DND-41 (cell line): ENCODE results near the gene TMPRSS4.

Experiments used
- ATAC-seq: fragments of 200-7000 bp; cut with Tn5 transposase; 3 replicates; pipeline ENCODE4 v1.9.1; 2021; ENCODE audit warnings: low read depth; ENCODE audit not compliant: insufficient read depth
- DNase-seq: peaks from one replicate; pipeline ENCODE4 v3.0.0-alpha.2; 2020
- H2AFZ ChIP-seq: 2 replicates; pipeline ENCODE4 v1.6.0; 2012; ENCODE audit warnings: low read depth, low read length
- H3K27ac ChIP-seq: 2 replicates; pipeline ENCODE4 v1.5.1; 2012; ENCODE audit warnings: low read length, inconsistent platforms
- H3K27me3 ChIP-seq: fragments of 200-600 bp; sonication (generic); 2 replicates; pipeline ENCODE4 v1.6.0; 2012; ENCODE audit warnings: low read length, mild to moderate bottlenecking, inconsistent platforms; ENCODE audit not compliant: insufficient read depth, poor library complexity
- H3K36me3 ChIP-seq: 2 replicates; pipeline ENCODE4 v1.5.1; 2012; ENCODE audit warnings: low read length, inconsistent platforms; ENCODE audit not compliant: insufficient read depth
- H3K4me1 ChIP-seq: 2 replicates; pipeline ENCODE4 v1.5.1; 2012; ENCODE audit warnings: mild to moderate bottlenecking, low read length; ENCODE audit not compliant: insufficient read depth
- H3K4me2 ChIP-seq: 2 replicates; pipeline ENCODE4 v1.6.0; 2012; ENCODE audit warnings: mild to moderate bottlenecking, moderate library complexity, low read length, inconsistent platforms; ENCODE audit not compliant: insufficient read depth
- H3K4me3 ChIP-seq, 2 experiments: fragments of 200-600 bp in 1 of 2; shearing (Covaris generic) in 1 of 2; 2 replicates each; pipeline ENCODE4 v1.5.1; 2012 to 2016; ENCODE audit warnings: inconsistent platforms in 2 of 2, low read length in 2 of 2, mild to moderate bottlenecking in 2 of 2, low read depth in 1 of 2, moderate library complexity in 1 of 2
- H3K79me2 ChIP-seq: 2 replicates; pipeline ENCODE4 v1.6.0; 2012; ENCODE audit warnings: low read length, inconsistent platforms; ENCODE audit not compliant: insufficient read depth
- H3K9ac ChIP-seq: 2 replicates; pipeline ENCODE4 v1.6.0; 2012; ENCODE audit warnings: low read depth, mild to moderate bottlenecking, inconsistent platforms, low read length, moderate library complexity
- H3K9me3 ChIP-seq: 2 replicates; pipeline ENCODE4 v1.5.1; 2012; ENCODE audit warnings: low read length, moderate library complexity, mild to moderate bottlenecking, inconsistent platforms; ENCODE audit not compliant: insufficient read depth, severe bottlenecking
- H4K20me1 ChIP-seq: 2 replicates; pipeline ENCODE4 v1.6.0; 2012; ENCODE audit warnings: low read length; ENCODE audit not compliant: insufficient read depth
- CTCF ChIP-seq: IDR thresholded peaks from 2 replicates; pipeline ENCODE4 v1.5.1; 2012; ENCODE audit warnings: borderline replicate concordance, low read length, moderate library complexity, mild to moderate bottlenecking; ENCODE audit not compliant: poor library complexity, severe bottlenecking; ENCODE audit errors: extremely low read depth
- EZH2 ChIP-seq: IDR thresholded peaks from 3 replicates; pipeline ENCODE4 v1.6.1; 2012; ENCODE audit warnings: borderline replicate concordance, low read depth, mild to moderate bottlenecking, moderate library complexity, low read length, inconsistent platforms; ENCODE audit not compliant: severe bottlenecking

TMPRSS4 gene

GRCh38 chr11:118057251-118058145 lies 19.4 kb upstream of the TMPRSS4 start:
- Histone ChIP-seq H3K4me3 (no peak overlapping the region), H3K27ac (no peak overlapping the region), H3K9me3 (no peaks in the 10 kb centered on the region), H2AFZ (no peak overlapping the region), H3K36me3 (no peaks in the 10 kb centered on the region), H3K79me2 (no peaks in the 10 kb centered on the region), H3K9ac (no peak overlapping the region), H3K4me2 (no peak overlapping the region), H4K20me1 (no peaks in the 10 kb centered on the region), H3K27me3 (no peaks in the 10 kb centered on the region), H3K4me1 (peaks cover 2% of the 10 kb centered on the region; the same call in 1 of the 2 replicates)
- TF ChIP-seq EZH2: no peak
- no peak for TF ChIP-seq CTCF
- no peak for ATAC-seq
- no peak for DNase-seq

- no peaks in the 10 kb centered on the region; the same call in 1 of the 2 replicates for H3K4me1 ChIP-seq
- no peak overlapping the region for H3K9ac ChIP-seq
- ATAC-seq (no peak), DNase-seq (no peak)
- no peaks in the 10 kb centered on the region for H3K9me3 ChIP-seq
- no peak overlapping the region for H2AFZ ChIP-seq
- no peak overlapping the region for H3K4me2 ChIP-seq
- no peaks in the 10 kb centered on the region for H3K79me2 ChIP-seq
- no peak overlapping the region for H3K27ac ChIP-seq
- no peaks in the 10 kb centered on the region for H3K36me3 ChIP-seq
- TF ChIP-seq EZH2: no peak
- no peak for TF ChIP-seq CTCF
- H4K20me1 ChIP-seq: no peaks in the 10 kb centered on the region
- no peak overlapping the region for H3K4me3 ChIP-seq
- H3K27me3 ChIP-seq: no peaks in the 10 kb centered on the region
Measured at GRCh38 chr11:118058311-118059245, 18.3 kb upstream of the TMPRSS4 start.

DNA sequence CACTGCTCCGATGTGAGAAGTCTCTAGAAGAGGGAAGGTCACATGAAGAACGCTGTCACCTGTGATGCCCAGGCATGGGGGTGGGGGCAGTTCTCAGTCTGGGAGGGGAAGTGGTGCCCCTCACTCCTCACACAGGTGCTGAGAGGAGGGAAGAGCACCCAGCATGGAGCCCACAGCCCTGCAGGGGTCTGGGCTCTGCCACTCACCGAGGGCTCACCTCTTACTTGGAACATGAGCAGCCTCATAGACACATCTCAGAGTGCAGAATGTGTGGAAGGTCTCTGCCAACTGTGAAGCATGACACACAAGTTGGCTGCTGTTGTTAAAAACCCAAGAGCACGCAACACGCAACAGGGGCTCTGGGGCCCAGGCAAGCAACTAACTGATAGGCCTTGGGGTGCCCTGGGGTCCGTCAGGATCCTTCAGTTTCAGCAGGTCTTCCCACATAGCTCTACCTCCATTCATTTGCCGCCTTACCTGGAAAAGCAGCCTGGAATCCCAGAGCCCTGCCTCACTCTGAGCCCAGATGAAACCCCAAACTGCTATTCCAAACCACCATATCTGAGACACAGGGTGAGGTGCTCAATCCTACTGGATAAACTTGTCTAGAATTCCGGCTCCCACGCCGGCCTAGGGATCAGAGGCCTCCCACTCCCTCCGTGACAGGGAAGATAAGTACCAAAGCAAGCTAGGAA lies 17.5 kb upstream of the TMPRSS4 start:
- no peak overlapping the region for H3K4me2 ChIP-seq
- no peaks in the 10 kb centered on the region for H3K79me2 ChIP-seq
- no peaks in the 10 kb centered on the region for H4K20me1 ChIP-seq
- H3K4me1 ChIP-seq: no peaks in the 10 kb centered on the region
- no peaks in the 10 kb centered on the region for H3K27me3 ChIP-seq
- no peak overlapping the region for H3K4me3 ChIP-seq
- no peak overlapping the region for H3K9ac ChIP-seq
- no peaks in the 10 kb centered on the region for H3K36me3 ChIP-seq
- ATAC-seq (no peak; the same call in 2 of the 3 replicates), DNase-seq (no peak)
- TF ChIP-seq CTCF (no peak), EZH2 (no peak)
- H2AFZ ChIP-seq: no peak overlapping the region
- H3K27ac ChIP-seq: no peak overlapping the region
- no peaks in the 10 kb centered on the region for H3K9me3 ChIP-seq
